HCT116 (cell line): ENCODE measurements around the gene RNF112.

ENCODE experiments used
- EZH2phosphoT487 ChIP-seq: fragments of 200-600 bp; IDR thresholded peaks from 2 replicates; pipeline ENCODE4 v1.6.1; 2018; ENCODE audit warnings: antibody characterized with exemption, borderline replicate concordance
- JUND ChIP-seq: IDR thresholded peaks from 2 replicates; pipeline ENCODE4 v1.6.1; 2012
- POLR2A ChIP-seq: IDR thresholded peaks from 2 replicates; pipeline ENCODE4 v1.7.0; 2011; ENCODE audit warnings: borderline replicate concordance; ENCODE audit not compliant: insufficient read depth, insufficient read length; ENCODE audit errors: extremely low read depth
- POLR2AphosphoS5 ChIP-seq: IDR thresholded peaks from 2 replicates; pipeline ENCODE4 v1.6.1; 2011; ENCODE audit warnings: mild to moderate bottlenecking, low read depth, low read length, moderate library complexity
- REST ChIP-seq: IDR thresholded peaks from 2 replicates; pipeline ENCODE4 v1.6.1; 2012; ENCODE audit warnings: low read depth
- SP1 ChIP-seq: IDR thresholded peaks from 2 replicates; pipeline ENCODE4 v1.6.1; 2012; ENCODE audit warnings: low read depth
- SRF ChIP-seq: IDR thresholded peaks from 2 replicates; pipeline ENCODE4 v1.6.1; 2012; ENCODE audit warnings: low read depth
- YY1 ChIP-seq: IDR thresholded peaks from 2 replicates; pipeline ENCODE4 v1.6.1; 2011; ENCODE audit warnings: low read length, low read depth, moderate library complexity, mild to moderate bottlenecking; ENCODE audit not compliant: insufficient replicate concordance; ENCODE audit errors: extremely low read depth
- ZFX ChIP-seq: fragments of 450-650 bp; IDR thresholded peaks from 2 replicates; pipeline ENCODE4 v1.6.1; 2017
- TF ChIP-seq, protein P1 (sequence below), 3 experiments: fragments of 200-600 bp in 1 of 3; sonication (generic) in 1 of 3; IDR thresholded peaks in 2 of 3; conservative IDR thresholded peaks in 1 of 3; 2 replicates each; pipeline ENCODE4 v1.5.1; 2012 to 2017; ENCODE audit warnings: low read depth in 2 of 3, low read length in 2 of 3, antibody characterized with exemption in 1 of 3, borderline replicate concordance in 1 of 3, control low read depth in 1 of 3, mild to moderate bottlenecking in 1 of 3, mixed read lengths in 1 of 3, mixed run types in 1 of 3, moderate library complexity in 1 of 3; ENCODE audit not compliant: insufficient read depth in 1 of 3
- TF ChIP-seq, protein P2 (sequence below): IDR thresholded peaks from 2 replicates; pipeline ENCODE4 v1.6.1; 2012

GRCh38 chr17:19415806-19416775 lies 5.1 kb downstream of the RNF112 start:
- TF ChIP-seq, protein P1, sequence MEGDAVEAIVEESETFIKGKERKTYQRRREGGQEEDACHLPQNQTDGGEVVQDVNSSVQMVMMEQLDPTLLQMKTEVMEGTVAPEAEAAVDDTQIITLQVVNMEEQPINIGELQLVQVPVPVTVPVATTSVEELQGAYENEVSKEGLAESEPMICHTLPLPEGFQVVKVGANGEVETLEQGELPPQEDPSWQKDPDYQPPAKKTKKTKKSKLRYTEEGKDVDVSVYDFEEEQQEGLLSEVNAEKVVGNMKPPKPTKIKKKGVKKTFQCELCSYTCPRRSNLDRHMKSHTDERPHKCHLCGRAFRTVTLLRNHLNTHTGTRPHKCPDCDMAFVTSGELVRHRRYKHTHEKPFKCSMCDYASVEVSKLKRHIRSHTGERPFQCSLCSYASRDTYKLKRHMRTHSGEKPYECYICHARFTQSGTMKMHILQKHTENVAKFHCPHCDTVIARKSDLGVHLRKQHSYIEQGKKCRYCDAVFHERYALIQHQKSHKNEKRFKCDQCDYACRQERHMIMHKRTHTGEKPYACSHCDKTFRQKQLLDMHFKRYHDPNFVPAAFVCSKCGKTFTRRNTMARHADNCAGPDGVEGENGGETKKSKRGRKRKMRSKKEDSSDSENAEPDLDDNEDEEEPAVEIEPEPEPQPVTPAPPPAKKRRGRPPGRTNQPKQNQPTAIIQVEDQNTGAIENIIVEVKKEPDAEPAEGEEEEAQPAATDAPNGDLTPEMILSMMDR (IDR thresholded peaks at IDR 0.05 in 2 of 3, conservative IDR thresholded peaks at IDR 0.05 in 1 of 3; ENCODE audit: borderline replicate concordance in 1 of 3, insufficient read depth in 1 of 3, low read depth in 2 of 3, low read length in 2 of 3) = no peak
- no peak for TF ChIP-seq REST
- TF ChIP-seq ZFX = no peak
- no peak for TF ChIP-seq POLR2A
- no peak for TF ChIP-seq SP1
- no peak for TF ChIP-seq SRF
- no peak for TF ChIP-seq JUND
- TF ChIP-seq YY1 = no peak
- TF ChIP-seq, protein P2, sequence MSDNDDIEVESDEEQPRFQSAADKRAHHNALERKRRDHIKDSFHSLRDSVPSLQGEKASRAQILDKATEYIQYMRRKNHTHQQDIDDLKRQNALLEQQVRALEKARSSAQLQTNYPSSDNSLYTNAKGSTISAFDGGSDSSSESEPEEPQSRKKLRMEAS = no peak
- no peak for TF ChIP-seq POLR2AphosphoS5
- TF ChIP-seq EZH2phosphoT487 = no peak
